Sigmoid colon (tissue), 7 donors: ENCODE results near the gene CACNB1. TPM values are rescaled to one million over a fixed set of nuclear protein-coding genes. Genes with fewer than 3 reads are reported as not detected.

ENCODE experiments used
- DNase-seq: peaks from one replicate; pipeline ENCODE4 v3.0.0-alpha.2; 2019
- H3K27ac ChIP-seq, 4 donors: fragments of 200-600 bp; sonication (generic); one replicate each; pipeline ENCODE4 v1.5.1; 2016 to 2019; ENCODE audit warnings: mild to moderate bottlenecking in 1 of 4
- H3K27me3 ChIP-seq, 3 donors: fragments of 200-600 bp; sonication (generic); one replicate each; pipeline ENCODE4 v1.5.1; 2019; ENCODE audit warnings: mild to moderate bottlenecking in 1 of 3
- H3K36me3 ChIP-seq, 4 donors: fragments of 200-600 bp; sonication (generic); one replicate each; pipeline ENCODE4 v1.5.1; 2016 to 2019
- H3K4me1 ChIP-seq, 4 donors: fragments of 200-600 bp; sonication (generic); one replicate each; pipeline ENCODE4 v1.5.1; 2017 to 2019
- H3K4me3 ChIP-seq, 4 donors: fragments of 200-600 bp; sonication (generic); one replicate each; pipeline ENCODE4 v1.5.1; 2017 to 2019; ENCODE audit warnings: mild to moderate bottlenecking in 2 of 4, moderate library complexity in 1 of 4
- H3K9me3 ChIP-seq, 4 donors: fragments of 200-600 bp in 3 of 4; sonication (generic) in 3 of 4; one replicate each; pipeline versions ENCODE4 v1.5.1 to v1.6.1; 2013 to 2019
- EP300 ChIP-seq, 4 donors: sonication (generic); formaldehyde crosslinking; IDR thresholded peaks; one replicate each; pipeline ENCODE4 v1.6.1; 2017; ENCODE audit warnings: antibody characterized with exemption in 4 of 4
- POLR2A ChIP-seq, 2 donors: fragments of 450-650 bp; IDR thresholded peaks; one replicate each; pipeline ENCODE4 v1.6.1; 2016; ENCODE audit warnings: antibody characterized with exemption in 2 of 2, mild to moderate bottlenecking in 2 of 2, moderate library complexity in 2 of 2
- POLR2AphosphoS5 ChIP-seq, 4 donors: sonication (generic); formaldehyde crosslinking; IDR thresholded peaks; one replicate each; pipeline ENCODE4 v1.6.1; 2017; ENCODE audit warnings: antibody characterized with exemption in 4 of 4
- WGBS, 2 donors: extraction: QIAGEN DNeasy Blood & Tissue Kit; methylation state at CpG; one replicate each; pipeline ENCODE4 v1.1.7; 2013; 5-methylcytosine and 5-hydroxymethylcytosine counted together
- intact Hi-C: fragments of 100-400 bp; cut with DNase I; formaldehyde crosslinking; loops from one replicate; pipeline ENCODE4 v1.15.1; 2023
- polyA plus RNA-seq, 3 donors: library from polyadenylated mRNA; stranded (reverse); fragments of 200-250 nt; gene quantifications; one replicate each; pipeline ENCODE4 v1.2.3, GENCODE V29; 2013
- total RNA-seq, 4 donors: library from RNA; depleted of rRNA; stranded (reverse); fragments of >200 nt; gene quantifications; one replicate each; pipeline ENCODE4 v1.1.0, GENCODE V29; 2016
- TF ChIP-seq, protein P1 (sequence below), 4 experiments: fragments of 450-650 bp in 3 of 4; fragments of 200-600 bp in 1 of 4; IDR thresholded peaks; one replicate each; pipeline ENCODE4 v1.5.1; 2016 to 2019; ENCODE audit warnings: antibody characterized with exemption in 4 of 4, mild to moderate bottlenecking in 3 of 4, moderate library complexity in 2 of 4
- donor health status: healthy with polysubstance abuse.
- donor health status: Bipolar disorder and iron deficiency.
- donor health status: healthy.

CACNB1 gene
- total and polyA plus RNA-seq, 7 donors = 3.0 to 11.6 (median 7.6) TPM

DNA sequence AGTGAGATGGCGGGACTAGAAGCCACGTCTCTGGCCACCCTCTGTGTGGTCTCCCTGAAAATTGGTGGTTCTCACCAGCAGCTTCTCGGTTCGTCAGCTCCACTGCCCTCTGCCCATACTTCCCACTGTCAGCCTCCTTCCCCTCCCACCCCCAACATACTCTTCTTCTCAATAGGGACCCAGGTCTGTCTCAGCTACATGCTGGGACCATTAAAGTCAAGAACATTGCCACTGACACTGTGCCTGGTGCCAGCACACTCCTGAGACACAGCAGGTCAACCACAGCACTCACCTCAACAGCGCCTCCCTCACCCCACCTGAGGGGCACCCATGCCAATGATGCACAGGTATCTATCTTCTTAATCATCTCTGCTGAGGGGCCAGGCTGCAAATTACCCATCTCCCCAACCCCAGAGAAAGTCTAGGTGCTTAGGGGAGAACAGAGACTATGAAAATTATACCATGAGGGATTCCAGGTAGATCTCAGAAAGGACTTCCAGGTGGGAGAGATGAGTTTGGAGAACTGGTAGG lies 47.3 kb downstream of the CACNB1 start:
- no peak for DNase-seq
- WGBS, 2 donors = 68 to 75% methylated on average over 5 of the region's 5 CpGs
- no peak overlapping the region for H3K27ac ChIP-seq
- no peak overlapping the region for H3K4me3 ChIP-seq
- intact Hi-C loops = loop anchor here (5.0 kb wide), 2 partner anchors 83 to 283 kb away; no protein-coding TSS in a partner anchor
- no peaks in the 10 kb centered on the region for H3K9me3 ChIP-seq
- TF ChIP-seq, protein P1, sequence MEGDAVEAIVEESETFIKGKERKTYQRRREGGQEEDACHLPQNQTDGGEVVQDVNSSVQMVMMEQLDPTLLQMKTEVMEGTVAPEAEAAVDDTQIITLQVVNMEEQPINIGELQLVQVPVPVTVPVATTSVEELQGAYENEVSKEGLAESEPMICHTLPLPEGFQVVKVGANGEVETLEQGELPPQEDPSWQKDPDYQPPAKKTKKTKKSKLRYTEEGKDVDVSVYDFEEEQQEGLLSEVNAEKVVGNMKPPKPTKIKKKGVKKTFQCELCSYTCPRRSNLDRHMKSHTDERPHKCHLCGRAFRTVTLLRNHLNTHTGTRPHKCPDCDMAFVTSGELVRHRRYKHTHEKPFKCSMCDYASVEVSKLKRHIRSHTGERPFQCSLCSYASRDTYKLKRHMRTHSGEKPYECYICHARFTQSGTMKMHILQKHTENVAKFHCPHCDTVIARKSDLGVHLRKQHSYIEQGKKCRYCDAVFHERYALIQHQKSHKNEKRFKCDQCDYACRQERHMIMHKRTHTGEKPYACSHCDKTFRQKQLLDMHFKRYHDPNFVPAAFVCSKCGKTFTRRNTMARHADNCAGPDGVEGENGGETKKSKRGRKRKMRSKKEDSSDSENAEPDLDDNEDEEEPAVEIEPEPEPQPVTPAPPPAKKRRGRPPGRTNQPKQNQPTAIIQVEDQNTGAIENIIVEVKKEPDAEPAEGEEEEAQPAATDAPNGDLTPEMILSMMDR (IDR thresholded peaks at IDR 0.05) = no peak
- no peak for TF ChIP-seq POLR2AphosphoS5 (IDR thresholded peaks at IDR 0.05)
- no peak for TF ChIP-seq POLR2A (IDR thresholded peaks at IDR 0.05)
- no peak for TF ChIP-seq EP300 (IDR thresholded peaks at IDR 0.05)
- H3K4me1 ChIP-seq = peaks cover 0 to 28% (median 24%) of the 10 kb centered on the region in 4 donors
- no peaks in the 10 kb centered on the region for H3K36me3 ChIP-seq
- H3K27me3 ChIP-seq = peaks cover 9 to 23% (median 15%) of the 10 kb centered on the region in 3 donors

DNA sequence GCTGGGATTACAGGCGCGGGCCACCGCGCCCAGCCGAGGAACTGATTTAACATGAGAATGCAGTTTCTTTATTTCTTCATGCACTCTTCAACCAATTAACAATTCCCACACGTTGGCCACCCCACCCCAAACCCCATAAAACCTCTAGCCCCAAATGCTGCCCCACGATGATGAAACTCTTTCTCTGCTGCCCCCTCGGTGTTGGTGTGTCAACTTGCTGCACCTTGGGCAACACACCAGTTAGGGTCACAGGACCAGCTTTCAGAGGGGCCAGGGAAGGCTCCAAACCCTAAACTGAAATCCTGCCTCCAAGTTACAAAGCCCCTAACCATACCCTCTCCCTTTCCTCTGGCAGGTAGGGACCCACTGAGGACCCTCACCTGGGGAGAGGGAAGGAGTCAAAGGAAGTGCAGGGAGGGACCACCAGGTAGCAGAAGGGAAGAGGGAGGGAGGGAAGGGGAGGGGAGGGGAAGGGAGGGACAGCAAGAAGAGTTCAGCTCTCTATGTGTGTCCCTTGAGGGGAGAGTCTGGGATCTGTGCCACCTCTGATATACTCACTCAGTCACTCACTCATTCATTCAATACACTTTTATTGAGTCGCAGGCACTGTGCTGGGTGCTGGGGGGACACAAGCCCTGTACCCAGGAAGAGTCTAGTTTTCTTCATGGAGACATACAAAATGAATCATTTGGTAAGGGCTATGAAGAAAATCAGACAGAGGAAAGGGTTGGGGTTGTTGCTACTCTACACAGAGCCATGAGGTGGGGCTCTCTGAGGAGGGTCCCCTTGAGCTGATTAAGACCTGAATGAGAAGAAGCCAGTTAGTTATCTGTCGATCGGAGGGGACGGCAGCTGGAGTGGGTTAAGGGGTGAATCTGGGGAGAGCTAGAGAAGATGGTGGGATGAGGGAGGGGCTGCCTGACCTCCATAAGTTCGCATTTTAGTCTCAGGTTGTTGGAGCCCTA lies 50.0 kb downstream of the CACNB1 start:
- peaks cover 9 to 23% (median 15%) of the 10 kb centered on the region in 3 donors for H3K27me3 ChIP-seq
- no peak for DNase-seq
- no peak for TF ChIP-seq EP300 (IDR thresholded peaks at IDR 0.05)
- no peak for TF ChIP-seq POLR2AphosphoS5 (IDR thresholded peaks at IDR 0.05)
- TF ChIP-seq, protein P1 (IDR thresholded peaks at IDR 0.05) = no peak
- no peak for TF ChIP-seq POLR2A (IDR thresholded peaks at IDR 0.05)
- 46 to 63% methylated on average over 13 of the region's 13 CpGs for WGBS, 2 donors
- H3K27ac ChIP-seq = no peak overlapping the region
- peaks cover 0 to 22% (median 17%) of the 10 kb centered on the region in 4 donors for H3K4me1 ChIP-seq
- no peaks in the 10 kb centered on the region for H3K9me3 ChIP-seq
- no peaks in the 10 kb centered on the region for H3K36me3 ChIP-seq
- intact Hi-C loops = no loop called here
- no peak overlapping the region for H3K4me3 ChIP-seq

DNA sequence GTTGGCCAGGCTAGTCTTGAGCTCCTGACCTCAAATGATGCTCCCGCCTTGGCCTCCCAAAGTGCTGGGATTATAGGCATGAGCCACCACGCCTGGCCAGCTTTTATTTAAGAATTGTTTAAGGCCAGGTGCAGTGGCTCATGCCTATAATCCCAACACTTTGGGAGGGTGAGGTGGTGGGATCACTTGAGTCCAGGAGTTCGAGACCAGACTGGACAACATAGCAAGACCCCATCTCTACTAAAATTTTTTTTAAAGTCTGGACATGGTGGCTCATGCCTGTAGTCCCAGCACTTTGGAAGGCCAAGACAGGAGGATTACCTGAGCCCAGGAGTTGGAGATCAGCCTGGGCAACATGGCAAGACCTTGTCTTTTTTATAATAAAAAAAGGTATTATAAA lies 51.2 kb downstream of the CACNB1 start:
- intact Hi-C loops = no loop called here
- DNase-seq = no peak
- Histone ChIP-seq H3K36me3 (no peaks in the 10 kb centered on the region), H3K4me3 (no peak overlapping the region), H3K4me1 (peaks cover 0 to 11% (median 6%) of the 10 kb centered on the region in 4 donors), H3K9me3 (no peaks in the 10 kb centered on the region), H3K27me3 (peaks cover 7 to 13% (median 8%) of the 10 kb centered on the region in 3 donors), H3K27ac (no peak overlapping the region)
- WGBS, 2 donors = 91 to 94% methylated on average over 3 of the region's 3 CpGs
- TF ChIP-seq EP300 (IDR thresholded peaks at IDR 0.05) (no peak), POLR2AphosphoS5 (IDR thresholded peaks at IDR 0.05) (no peak), POLR2A (IDR thresholded peaks at IDR 0.05) (no peak)
- TF ChIP-seq, protein P1 (IDR thresholded peaks at IDR 0.05) = no peak

DNA sequence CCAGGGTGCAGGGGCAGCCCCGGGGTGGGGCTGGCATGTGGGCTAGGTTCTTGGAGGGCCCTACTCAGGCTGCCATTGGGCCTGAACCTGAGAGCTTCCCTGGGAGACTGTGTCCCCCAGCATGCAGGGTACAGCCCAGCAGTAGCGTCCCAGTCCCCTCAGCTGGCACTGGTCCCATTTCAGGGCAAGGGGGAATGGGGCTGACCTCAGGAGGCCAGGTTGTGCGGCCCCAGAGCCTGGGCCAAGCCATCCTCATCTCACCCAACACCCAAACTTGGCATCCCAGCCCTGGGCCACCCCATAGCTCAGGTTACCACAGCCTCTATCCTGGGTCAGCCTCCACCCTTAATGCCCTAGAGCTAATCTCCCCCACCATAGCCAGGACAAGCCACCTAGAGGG lies 52.3 kb downstream of the CACNB1 start:
- DNase-seq = no peak
- intact Hi-C loops = no loop called here
- Histone ChIP-seq H3K27ac (peak overlapping the region; percentile 7 to 75 (median 50)), H3K36me3 (no peaks in the 10 kb centered on the region), H3K27me3 (peaks cover 0 to 3% (median 0%) of the 10 kb centered on the region in 3 donors), H3K4me1 (no peaks in the 10 kb centered on the region), H3K9me3 (no peaks in the 10 kb centered on the region), H3K4me3 (no peak overlapping the region)
- TF ChIP-seq POLR2A (IDR thresholded peaks at IDR 0.05) = no peak
- TF ChIP-seq, protein P1 (IDR thresholded peaks at IDR 0.05) = no peak
- no peak for TF ChIP-seq EP300 (IDR thresholded peaks at IDR 0.05)
- TF ChIP-seq POLR2AphosphoS5 (IDR thresholded peaks at IDR 0.05) = no peak
- 80 to 94% methylated on average over 3 of the region's 3 CpGs for WGBS, 2 donors
